ENCODE measurements around the gene NUDT8. TPM values are rescaled to one million over a fixed set of nuclear protein-coding genes. Genes with fewer than 3 reads are reported as not detected.

The NUDT8 gene
- total and polyA plus RNA-seq, 2 donors (not counting 1 experiment from before 2014, with no cell fraction given) = 6.9 to 7.1 TPM

DNA sequence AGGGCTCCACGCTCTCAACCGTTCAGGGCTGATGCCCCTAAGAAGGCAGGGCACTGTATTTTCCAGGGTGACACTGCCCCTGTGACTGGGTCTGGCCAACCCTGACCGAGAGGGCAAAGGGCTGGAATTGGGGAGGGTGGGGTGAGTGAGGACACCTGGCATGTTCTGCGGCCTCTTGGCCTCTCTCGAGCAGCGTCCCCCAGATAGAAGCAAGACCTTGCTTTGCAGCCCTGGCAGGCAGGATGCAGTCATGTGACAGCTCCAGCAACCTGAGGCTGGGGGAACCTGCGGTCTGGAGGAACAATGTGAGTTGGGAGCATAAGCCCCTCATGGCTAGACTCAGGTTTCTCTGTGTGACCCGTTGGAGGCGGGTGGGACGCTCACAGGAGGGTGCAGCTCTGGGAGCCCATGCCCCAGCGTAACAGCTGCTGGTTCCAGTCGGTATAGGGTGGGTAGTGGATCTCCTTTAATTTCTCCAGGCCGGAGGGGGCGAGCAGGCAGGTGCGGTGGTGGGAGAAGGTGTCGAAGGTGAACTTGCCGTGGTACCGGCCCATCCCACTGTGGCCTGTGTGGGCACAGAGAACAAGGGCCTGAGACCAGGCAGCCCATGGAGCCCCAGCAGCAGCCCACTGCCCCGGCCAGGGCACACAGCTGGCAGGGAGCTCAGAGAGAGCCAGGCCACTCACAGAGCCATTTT, 33.2 kb upstream of the NUDT8 start:
- Histone ChIP-seq H3K4me2 (replicated peaks; ENCODE audit: low read depth, low read length, poor library complexity, severe bottlenecking) (no peak overlapping the region), H3K27ac (ENCODE audit: low read length in 2 of 2) (no peak overlapping the region), H3K27me3 (replicated peaks in 1 of 4; ENCODE audit: control extremely low read depth in 1 of 4, control insufficient read depth in 3 of 4, insufficient read depth in 4 of 4, low read length in 3 of 4) (peaks cover 0 to 3% (median 0%) of the 10 kb centered on the region in 4 experiments), H3K79me2 (ENCODE audit: control insufficient read depth, insufficient read depth, low read length) (no peaks in the 10 kb centered on the region), H2AFZ (ENCODE audit: insufficient read depth, low read depth, low read length, poor library complexity, severe bottlenecking) (no peak overlapping the region), H4K20me1 (ENCODE audit: control insufficient read depth, insufficient read depth, low read length, poor library complexity, severe bottlenecking) (no peaks in the 10 kb centered on the region), H3K9ac (ENCODE audit: low read length) (no peak overlapping the region), H3K4me3 (ENCODE audit: control extremely low read depth in 1 of 5, extremely low read depth in 1 of 5, insufficient read depth in 1 of 5, low read depth in 2 of 5, low read length in 4 of 5) (no peak overlapping the region), H3K4me1 (ENCODE audit: control insufficient read depth in 2 of 2, insufficient read depth in 2 of 2, low read length in 2 of 2) (peaks cover 27 to 29% of the 10 kb centered on the region in 2 donors), H3K9me3 (ENCODE audit: control extremely low read depth in 1 of 3, control insufficient read depth in 2 of 3, insufficient read depth in 1 of 3, low read length in 2 of 3) (peaks cover 0 to 3% (median 0%) of the 10 kb centered on the region in 3 donors), H3K36me3 (replicated peaks in 1 of 2; ENCODE audit: control extremely low read depth in 1 of 2, control insufficient read depth in 1 of 2, extremely low read depth in 1 of 2, insufficient read depth in 2 of 2, low read length in 1 of 2) (no peaks in the 10 kb centered on the region)
- TF ChIP-seq EZH2 (IDR thresholded peaks at IDR 0.05; ENCODE audit: borderline replicate concordance, insufficient read depth, low read depth, low read length, poor library complexity, severe bottlenecking) = no peak
- TF ChIP-seq, protein P1, sequence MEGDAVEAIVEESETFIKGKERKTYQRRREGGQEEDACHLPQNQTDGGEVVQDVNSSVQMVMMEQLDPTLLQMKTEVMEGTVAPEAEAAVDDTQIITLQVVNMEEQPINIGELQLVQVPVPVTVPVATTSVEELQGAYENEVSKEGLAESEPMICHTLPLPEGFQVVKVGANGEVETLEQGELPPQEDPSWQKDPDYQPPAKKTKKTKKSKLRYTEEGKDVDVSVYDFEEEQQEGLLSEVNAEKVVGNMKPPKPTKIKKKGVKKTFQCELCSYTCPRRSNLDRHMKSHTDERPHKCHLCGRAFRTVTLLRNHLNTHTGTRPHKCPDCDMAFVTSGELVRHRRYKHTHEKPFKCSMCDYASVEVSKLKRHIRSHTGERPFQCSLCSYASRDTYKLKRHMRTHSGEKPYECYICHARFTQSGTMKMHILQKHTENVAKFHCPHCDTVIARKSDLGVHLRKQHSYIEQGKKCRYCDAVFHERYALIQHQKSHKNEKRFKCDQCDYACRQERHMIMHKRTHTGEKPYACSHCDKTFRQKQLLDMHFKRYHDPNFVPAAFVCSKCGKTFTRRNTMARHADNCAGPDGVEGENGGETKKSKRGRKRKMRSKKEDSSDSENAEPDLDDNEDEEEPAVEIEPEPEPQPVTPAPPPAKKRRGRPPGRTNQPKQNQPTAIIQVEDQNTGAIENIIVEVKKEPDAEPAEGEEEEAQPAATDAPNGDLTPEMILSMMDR (IDR thresholded peaks at IDR 0.05) = no peak
- no peak for DNase-seq
- POLR2A ChIA-PET = interaction anchor here (0.6 kb wide), 1 partner anchor 628 kb away, joined by 4 read pairs; no protein-coding TSS in a partner anchor
- peak overlapping the region; percentile 79 for H3K27ac Mint-ChIP-seq
- H3K4me1 Mint-ChIP-seq = peaks cover 7% of the 10 kb centered on the region
- 87% methylated on average over 19 of the region's 19 CpGs for WGBS (ENCODE audit: insufficient coverage)
- CTCF ChIA-PET = interaction anchor here (0.8 to 9.0 kb wide), 3 partner anchors 15 to 317 kb away, joined by 3 to 149 read pairs (median 13); partner anchors contain the start of genes ACY3 and NUDT8
- H3K27me3 Mint-ChIP-seq = no peaks in the 10 kb centered on the region
- H3K9me3 Mint-ChIP-seq (ENCODE audit: insufficient read depth) = no peaks in the 10 kb centered on the region
- intact Hi-C loops (cut with micrococcal nuclease) = no loop called here
- no peak for ATAC-seq (ENCODE audit: low read depth)
- H3K4me3 Mint-ChIP-seq = no peak overlapping the region

All from B cell (primary cell).